OCI-LY3 (cell line): ENCODE data around the gene UGT1A9.

ENCODE experiments used
- H2AFZ ChIP-seq: fragments of 200-600, 300-600 bp; shearing (Covaris generic); 2 replicates; pipeline ENCODE4 v1.6.0; 2014; ENCODE audit warnings: antibody characterized with exemption, low read depth, low read length
- H3K27ac ChIP-seq: fragments of 200-600, 300-600 bp; sonication (generic); 2 replicates; pipeline ENCODE4 v1.5.1; 2014; ENCODE audit warnings: mild to moderate bottlenecking, low read length, moderate library complexity, mixed read lengths
- H3K27me3 ChIP-seq: fragments of 200-600, 300-600 bp; sonication (generic); 2 replicates; pipeline ENCODE4 v1.6.1; 2014; ENCODE audit warnings: low read depth, low read length, mixed read lengths
- H3K36me3 ChIP-seq: fragments of 200-600, 300-600 bp; sonication (generic); replicated peaks from 2 replicates; pipeline ENCODE3; 2014; ENCODE audit warnings: low read depth, low read length, mixed read lengths
- H3K4me1 ChIP-seq: fragments of 300-600, 200-600 bp; sonication (generic); 2 replicates; pipeline ENCODE4 v1.6.1; 2014; ENCODE audit warnings: low read length, mixed read lengths
- H3K4me2 ChIP-seq: fragments of 200-600, 300-600 bp; sonication (generic); 2 replicates; pipeline ENCODE4 v1.6.1; 2014; ENCODE audit warnings: low read length, mixed read lengths
- H3K4me3 ChIP-seq: fragments of 300-600, 200-600 bp; sonication (generic); 2 replicates; pipeline ENCODE4 v1.5.1; 2014; ENCODE audit warnings: antibody characterized with exemption, mild to moderate bottlenecking, low read length, moderate library complexity
- H3K79me2 ChIP-seq: fragments of 300-600, 200-600 bp; shearing (Covaris generic); 2 replicates; pipeline ENCODE4 v1.6.1; 2014; ENCODE audit warnings: mild to moderate bottlenecking, low read length, mixed read lengths
- H3K9ac ChIP-seq: fragments of 300-600, 200-600 bp; shearing (Covaris generic); 2 replicates; pipeline ENCODE4 v1.6.0; 2014; ENCODE audit warnings: mild to moderate bottlenecking, low read length, moderate library complexity
- H3K9me3 ChIP-seq: fragments of 200-600, 300-600 bp; shearing (Covaris generic); 2 replicates; pipeline ENCODE4 v1.6.1; 2014; ENCODE audit warnings: low read length, mixed read lengths; ENCODE audit not compliant: insufficient read depth
- H4K20me1 ChIP-seq: fragments of 200-600, 300-600 bp; sonication (generic); 2 replicates; pipeline ENCODE4 v1.6.1; 2016; ENCODE audit warnings: low read length, mixed read lengths; ENCODE audit not compliant: insufficient read depth
- EZH2phosphoT487 ChIP-seq: fragments of 200-600 bp; shearing (Covaris generic); IDR thresholded peaks from 2 replicates; pipeline ENCODE4 v1.6.1; 2018; ENCODE audit warnings: antibody characterized with exemption, mixed run types, low read depth
- TF ChIP-seq, protein P1 (sequence below): fragments of 200-600, 300-600 bp; sonication (generic); IDR thresholded peaks from 2 replicates; pipeline ENCODE4 v1.5.1; 2014; ENCODE audit warnings: antibody characterized with exemption, low read length, low read depth

Gene UGT1A9

DNA sequence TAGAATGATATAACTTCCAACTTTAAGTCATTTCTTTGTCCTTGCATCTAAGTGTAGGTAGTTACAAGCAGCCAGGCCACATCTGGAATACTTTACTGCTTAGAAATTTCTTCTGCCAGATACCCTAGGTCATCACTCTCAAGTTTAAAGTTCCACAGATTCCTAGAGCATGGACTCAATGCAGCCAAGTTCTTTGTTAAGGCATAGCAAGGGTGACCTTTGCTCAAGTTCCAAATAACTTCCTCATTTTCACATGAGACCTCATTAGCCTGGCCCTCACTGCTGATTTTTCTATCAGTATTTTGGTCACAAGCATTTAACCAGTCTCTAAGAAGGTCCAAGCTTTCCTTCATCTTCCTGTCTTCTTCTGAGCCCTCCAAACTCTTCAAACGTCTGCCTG lies 7.8 kb upstream of the UGT1A9 start:
- H3K27ac ChIP-seq: no peak overlapping the region
- TF ChIP-seq, protein P1, sequence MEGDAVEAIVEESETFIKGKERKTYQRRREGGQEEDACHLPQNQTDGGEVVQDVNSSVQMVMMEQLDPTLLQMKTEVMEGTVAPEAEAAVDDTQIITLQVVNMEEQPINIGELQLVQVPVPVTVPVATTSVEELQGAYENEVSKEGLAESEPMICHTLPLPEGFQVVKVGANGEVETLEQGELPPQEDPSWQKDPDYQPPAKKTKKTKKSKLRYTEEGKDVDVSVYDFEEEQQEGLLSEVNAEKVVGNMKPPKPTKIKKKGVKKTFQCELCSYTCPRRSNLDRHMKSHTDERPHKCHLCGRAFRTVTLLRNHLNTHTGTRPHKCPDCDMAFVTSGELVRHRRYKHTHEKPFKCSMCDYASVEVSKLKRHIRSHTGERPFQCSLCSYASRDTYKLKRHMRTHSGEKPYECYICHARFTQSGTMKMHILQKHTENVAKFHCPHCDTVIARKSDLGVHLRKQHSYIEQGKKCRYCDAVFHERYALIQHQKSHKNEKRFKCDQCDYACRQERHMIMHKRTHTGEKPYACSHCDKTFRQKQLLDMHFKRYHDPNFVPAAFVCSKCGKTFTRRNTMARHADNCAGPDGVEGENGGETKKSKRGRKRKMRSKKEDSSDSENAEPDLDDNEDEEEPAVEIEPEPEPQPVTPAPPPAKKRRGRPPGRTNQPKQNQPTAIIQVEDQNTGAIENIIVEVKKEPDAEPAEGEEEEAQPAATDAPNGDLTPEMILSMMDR: no peak
- TF ChIP-seq EZH2phosphoT487: no peak
- H3K9me3 ChIP-seq: no peaks in the 10 kb centered on the region
- H3K4me3 ChIP-seq: no peak overlapping the region
- no peaks in the 10 kb centered on the region for H3K36me3 ChIP-seq
- H2AFZ ChIP-seq: no peak overlapping the region
- no peaks in the 10 kb centered on the region for H3K79me2 ChIP-seq
- no peaks in the 10 kb centered on the region for H4K20me1 ChIP-seq
- no peak overlapping the region for H3K4me2 ChIP-seq
- no peak overlapping the region for H3K9ac ChIP-seq
- no peaks in the 10 kb centered on the region for H3K4me1 ChIP-seq
- no peaks in the 10 kb centered on the region for H3K27me3 ChIP-seq

DNA sequence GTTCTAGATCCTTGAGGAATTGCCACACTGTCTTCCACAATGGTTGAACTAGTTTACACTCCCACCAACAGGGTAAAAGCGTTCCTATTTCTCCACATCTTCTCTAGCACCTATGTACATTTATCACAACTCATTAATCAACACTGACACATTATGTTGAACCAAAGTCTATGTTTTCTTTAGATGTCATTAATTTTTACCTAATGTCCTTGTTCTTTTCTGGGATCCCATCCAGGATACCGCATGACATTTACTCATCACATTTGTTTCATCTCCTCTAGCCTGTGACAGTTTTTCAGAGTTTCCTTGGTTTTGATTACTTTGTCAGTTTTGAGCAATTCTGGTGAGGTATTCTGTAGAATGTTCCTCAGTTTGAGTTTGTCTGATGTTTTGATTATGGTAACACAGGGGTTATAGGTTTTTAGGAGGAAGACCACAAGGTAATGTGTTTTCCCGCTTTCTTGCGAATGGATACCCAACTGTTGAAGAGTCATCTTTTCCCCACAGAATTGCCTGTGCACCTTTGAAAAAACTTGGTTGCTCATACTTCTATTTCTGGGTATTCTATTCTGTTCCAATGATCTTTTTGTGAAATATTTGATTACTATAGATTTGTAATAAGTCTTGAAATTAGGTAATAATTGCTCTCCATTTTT lies 3.0 kb upstream of the UGT1A9 start:
- TF ChIP-seq, protein P1: no peak
- TF ChIP-seq EZH2phosphoT487: no peak
- no peak overlapping the region for H3K9ac ChIP-seq
- H3K4me3 ChIP-seq: no peak overlapping the region
- no peak overlapping the region for H3K4me2 ChIP-seq
- H3K9me3 ChIP-seq: no peaks in the 10 kb centered on the region
- H3K4me1 ChIP-seq: no peaks in the 10 kb centered on the region
- H2AFZ ChIP-seq: no peak overlapping the region
- no peak overlapping the region for H3K27ac ChIP-seq
- H3K27me3 ChIP-seq: no peaks in the 10 kb centered on the region
- H3K36me3 ChIP-seq: no peaks in the 10 kb centered on the region
- no peaks in the 10 kb centered on the region for H4K20me1 ChIP-seq
- H3K79me2 ChIP-seq: no peaks in the 10 kb centered on the region

DNA sequence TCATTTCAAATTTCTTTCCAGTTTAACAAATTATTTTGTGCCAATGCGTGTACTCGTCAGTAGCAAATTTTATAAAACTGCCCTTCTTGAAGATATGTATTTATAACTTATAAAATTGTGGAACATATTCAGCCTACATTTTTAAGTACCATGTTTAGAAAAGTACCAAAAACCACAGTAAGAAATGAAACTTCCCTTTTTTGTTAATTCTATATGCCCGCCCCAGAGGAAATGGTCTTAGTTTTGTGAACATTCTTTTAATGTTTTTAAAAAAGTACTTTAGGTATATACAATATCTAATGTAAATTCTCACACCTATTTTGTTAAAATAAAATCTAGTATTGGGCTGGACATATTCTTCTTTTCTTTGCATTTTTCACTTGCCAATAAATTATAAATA lies 1.2 kb downstream of the UGT1A9 start:
- H3K4me3 ChIP-seq: no peak overlapping the region
- H3K27me3 ChIP-seq: no peaks in the 10 kb centered on the region
- no peaks in the 10 kb centered on the region for H3K9me3 ChIP-seq
- H3K4me1 ChIP-seq: no peaks in the 10 kb centered on the region
- H2AFZ ChIP-seq: no peak overlapping the region
- H3K27ac ChIP-seq: no peak overlapping the region
- no peaks in the 10 kb centered on the region for H4K20me1 ChIP-seq
- H3K4me2 ChIP-seq: no peak overlapping the region
- no peaks in the 10 kb centered on the region for H3K79me2 ChIP-seq
- H3K9ac ChIP-seq: no peak overlapping the region
- H3K36me3 ChIP-seq: no peaks in the 10 kb centered on the region
- TF ChIP-seq, protein P1: no peak
- TF ChIP-seq EZH2phosphoT487: no peak

DNA sequence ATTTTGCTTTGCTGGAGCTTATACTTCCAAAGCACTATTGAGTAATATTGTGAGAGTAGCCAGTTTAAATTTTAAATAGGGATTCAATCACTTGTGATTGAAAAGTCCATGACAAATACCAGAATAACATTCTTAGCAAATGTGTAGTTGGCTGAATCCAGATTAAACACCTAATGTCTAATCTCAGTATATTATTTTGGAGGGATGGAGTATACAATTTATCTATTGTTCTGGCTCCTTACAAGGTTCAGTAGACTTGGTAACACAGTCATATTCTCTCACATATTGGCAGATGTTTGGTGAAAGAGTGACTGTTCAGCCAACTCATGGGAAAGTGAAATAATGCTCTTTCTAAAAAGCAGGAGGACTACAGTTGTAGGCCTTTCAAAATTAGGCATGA lies 2.2 kb downstream of the UGT1A9 start:
- no peaks in the 10 kb centered on the region for H3K79me2 ChIP-seq
- H3K4me1 ChIP-seq: no peaks in the 10 kb centered on the region
- H3K36me3 ChIP-seq: no peaks in the 10 kb centered on the region
- no peak for TF ChIP-seq EZH2phosphoT487
- TF ChIP-seq, protein P1: no peak
- H3K9ac ChIP-seq: no peak overlapping the region
- H3K4me2 ChIP-seq: no peak overlapping the region
- H3K27ac ChIP-seq: no peak overlapping the region
- no peak overlapping the region for H2AFZ ChIP-seq
- no peaks in the 10 kb centered on the region for H3K27me3 ChIP-seq
- H3K4me3 ChIP-seq: no peak overlapping the region
- H4K20me1 ChIP-seq: no peaks in the 10 kb centered on the region
- no peaks in the 10 kb centered on the region for H3K9me3 ChIP-seq
